ENCODE measurements around the gene FSTL4.

- TF ChIP-seq CTCF (IDR thresholded peaks at IDR 0.05; ENCODE audit: low read length) = peak; percentile 85
- no peak for TF ChIP-seq EZH2 (optimal IDR thresholded peaks at IDR 0.05; ENCODE audit: low read depth, low read length)
Observed at GRCh38 chr5:133552925-133553525, 59.3 kb downstream of the FSTL4 start.
